Sciatic nerve (tissue), 2 donors: ENCODE data around the gene GLRA1. TPM values are rescaled to one million over a fixed set of nuclear protein-coding genes. Genes with fewer than 3 reads are reported as not detected.
A peak's percentile ranks its signal among the peaks of the same experiment; 100 is the strongest.
"Not testable (repeated sequence)": the region's sequence is repeated elsewhere in the genome, so short reads cannot be mapped to it uniquely, and the experiment has no call there.

ENCODE experiments used
- ATAC-seq: fragments of 200-7000 bp; cut with Tn5 transposase; one replicate; pipeline ENCODE4 v1.9.1; 2020; ENCODE audit warnings: mild to moderate bottlenecking, moderate library complexity
- DNase-seq: peaks from one replicate; pipeline ENCODE4 v3.0.0-alpha.2; 2020; ENCODE audit warnings: low spot score
- intact Hi-C: fragments of 100-400 bp; cut with DNase I; formaldehyde crosslinking; loops from one replicate; pipeline ENCODE4 v1.14.2; 2022
- total RNA-seq: library from RNA; stranded (reverse); fragmentation: NEBNext Ultra II Directional; extraction: Animal tissue kit (Norgen Biotek cat#: 25700); gene quantifications from one replicate; pipeline ENCODE4 v1.2.1, GENCODE V29; 2021
- donor health status: DM: no; HTN: no; CAD: no.
- donor health status: DM: no; HTN: no; CAD: no.

Gene GLRA1
- total RNA-seq, 1 donor from 2014 or later = not detected

DNA sequence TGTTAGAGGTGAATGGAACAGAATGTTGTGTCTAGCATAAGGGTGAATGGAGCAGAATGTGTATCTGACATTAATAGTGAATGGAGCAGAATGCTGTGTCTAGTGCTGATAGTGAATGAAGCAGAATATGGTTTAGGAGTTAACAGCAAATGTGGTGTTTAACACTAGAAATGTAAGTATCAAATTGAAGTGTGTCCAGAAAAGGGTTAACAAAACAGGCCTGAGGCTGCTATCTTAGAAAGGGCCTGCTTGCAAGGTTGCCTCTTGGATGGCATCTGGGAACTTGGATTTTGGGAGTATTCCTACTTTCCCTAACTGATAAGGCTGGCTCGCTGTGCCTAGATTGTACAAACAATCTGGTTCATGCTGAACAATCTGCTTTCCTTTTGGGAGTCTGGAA lies 76.8 kb downstream of the GLRA1 start:
- ATAC-seq = no peak
- DNase-seq = no peak
- intact Hi-C loops = no loop called here

DNA sequence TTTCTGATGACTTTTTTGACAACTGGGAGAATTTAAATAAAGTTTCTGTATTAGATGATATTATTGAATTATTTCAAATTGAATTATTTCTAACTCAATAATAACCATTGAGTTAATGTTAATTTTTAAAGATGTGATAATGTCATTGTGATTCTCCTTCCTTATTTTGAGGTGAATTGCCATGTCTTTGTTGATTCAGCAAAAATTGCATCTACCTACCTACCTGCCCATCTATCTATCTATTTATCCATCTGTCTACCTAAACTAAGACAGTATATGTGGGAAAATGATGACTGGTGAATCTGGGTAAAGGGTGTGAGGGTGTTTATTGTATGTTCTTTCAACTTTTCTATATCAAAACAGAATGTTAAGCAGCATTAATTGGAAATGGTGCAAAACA lies 77.9 kb downstream of the GLRA1 start:
- intact Hi-C loops = no loop called here
- ATAC-seq = no peak
- DNase-seq = no peak

DNA sequence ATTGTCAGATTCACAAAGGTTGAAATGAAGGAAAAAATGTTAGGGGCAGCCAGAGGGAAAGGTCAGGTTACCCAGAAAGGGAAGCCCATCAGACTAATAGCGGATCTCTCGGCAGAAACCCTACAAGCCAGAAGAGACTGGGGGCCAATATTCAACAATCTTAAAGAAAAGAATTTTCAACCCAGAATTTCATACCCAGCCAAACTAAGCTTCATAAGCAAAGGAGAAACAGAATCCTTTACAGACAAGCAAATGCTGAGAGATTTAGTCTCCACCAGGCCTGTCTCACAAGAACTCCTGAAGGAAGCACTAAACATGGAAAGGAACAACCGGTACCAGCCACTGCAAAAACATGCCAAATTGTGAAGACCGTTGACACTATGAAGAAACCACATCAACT lies 91.8 kb downstream of the GLRA1 start:
- DNase-seq, ATAC-seq, intact Hi-C loops: not testable (repeated sequence)

DNA sequence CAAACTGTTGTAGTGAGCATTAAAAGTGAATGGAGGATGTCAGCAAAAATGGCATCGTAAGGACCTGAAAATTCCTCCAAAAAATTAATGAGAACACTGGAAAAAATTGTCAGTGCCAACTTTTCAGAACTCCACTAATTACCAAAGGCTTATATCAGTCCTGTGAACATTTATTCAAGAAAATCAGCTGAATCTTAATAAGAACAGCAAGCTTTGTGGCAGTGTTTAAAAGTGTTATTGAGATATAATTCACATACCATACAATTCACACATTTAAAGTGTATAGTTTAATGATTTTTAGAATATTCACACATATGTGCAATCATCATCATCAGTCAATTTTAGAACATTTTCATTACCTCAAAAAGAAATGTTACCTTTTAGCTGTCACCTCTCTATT lies 95.3 kb downstream of the GLRA1 start:
- no peak for DNase-seq
- ATAC-seq = no peak
- intact Hi-C loops = loop anchor here (10.0 kb wide), 1 partner anchor 685 kb away; no protein-coding TSS in a partner anchor

DNA sequence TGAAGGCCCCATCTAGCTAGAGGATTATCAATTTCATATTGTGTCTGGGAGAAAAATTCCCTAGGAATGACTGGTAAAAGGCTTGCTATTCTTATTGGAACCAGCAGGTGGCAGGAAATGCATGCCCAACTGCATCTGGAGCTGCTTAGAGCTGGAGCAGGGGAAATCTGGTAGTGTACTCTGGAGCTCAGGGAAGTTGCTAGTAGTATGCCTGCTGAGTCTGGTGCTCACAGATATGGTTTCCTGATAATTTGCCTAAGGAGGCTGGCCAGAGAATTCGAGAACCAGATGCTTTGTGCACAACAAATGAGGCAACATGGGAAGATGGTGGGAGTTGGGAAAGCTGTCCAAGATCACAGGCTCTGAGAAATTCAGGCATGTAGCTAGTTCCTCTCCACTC lies 99.2 kb downstream of the GLRA1 start:
- ATAC-seq = peak; percentile 86
- peak; percentile 65 for DNase-seq
- intact Hi-C loops = loop anchor here (10.0 kb wide), 1 partner anchor 689 kb away; no protein-coding TSS in a partner anchor

DNA sequence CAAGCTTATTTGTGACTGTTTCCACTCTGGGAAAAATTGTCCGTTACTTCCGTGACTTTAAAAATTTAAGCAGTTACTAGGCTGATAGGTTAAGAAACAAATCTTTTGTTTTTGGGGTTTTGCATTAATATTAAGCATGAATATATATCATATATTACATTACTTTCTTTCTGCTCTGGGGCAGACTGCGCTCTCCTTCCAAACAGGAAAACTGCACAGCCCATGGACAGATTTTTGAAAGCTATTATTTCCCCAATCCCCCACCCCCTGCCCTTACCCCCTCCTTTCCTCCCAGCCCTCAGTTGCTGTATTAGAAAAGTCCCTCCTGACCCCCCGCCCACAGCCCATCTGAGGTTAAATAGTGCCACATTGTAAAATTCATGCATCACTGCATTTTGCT lies 102.5 kb downstream of the GLRA1 start:
- intact Hi-C loops = loop anchor here (10.0 kb wide), 1 partner anchor 693 kb away; no protein-coding TSS in a partner anchor
- no peak for ATAC-seq
- no peak for DNase-seq

DNA sequence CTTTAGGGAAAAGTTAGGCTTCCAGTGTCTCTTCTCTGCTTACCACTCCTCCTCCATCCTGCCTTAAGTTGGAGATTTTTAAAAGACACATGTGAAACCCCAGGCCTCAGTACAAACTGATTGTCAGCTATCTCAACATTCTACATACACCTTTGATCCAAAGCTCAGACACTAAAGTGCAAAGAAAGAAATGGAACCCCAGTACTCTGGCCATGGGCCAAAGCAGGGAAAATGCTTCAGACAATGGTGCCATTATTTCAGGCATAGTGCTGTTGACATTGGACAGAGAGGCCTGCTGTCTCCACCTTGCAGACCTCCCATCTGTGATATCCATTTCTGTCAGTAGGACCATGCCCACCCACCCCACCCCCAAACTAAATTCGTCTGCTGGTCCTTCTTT lies 103.7 kb downstream of the GLRA1 start:
- ATAC-seq (no peak), DNase-seq (no peak)
- intact Hi-C loops = loop anchor here (10.0 kb wide), 1 partner anchor 694 kb away; no protein-coding TSS in a partner anchor

DNA sequence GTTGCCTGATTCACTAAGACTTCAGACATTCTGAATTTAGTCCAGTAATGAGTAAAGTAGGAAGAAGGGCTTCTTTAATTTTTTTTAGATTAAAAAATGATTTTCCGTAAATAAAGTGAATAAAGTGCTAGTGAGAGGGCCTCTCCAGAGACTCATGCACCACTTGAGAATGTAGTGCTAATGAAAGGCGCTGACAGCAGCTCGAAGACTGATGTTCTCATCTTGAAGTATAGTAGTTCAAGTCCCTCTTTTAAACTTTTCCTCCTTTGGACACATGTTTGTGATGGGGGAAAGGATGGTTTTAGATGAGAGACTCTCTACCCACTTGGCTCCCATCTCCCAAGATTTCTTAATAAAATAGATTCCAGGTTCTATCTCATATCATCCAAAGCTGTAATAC lies 104.4 kb downstream of the GLRA1 start:
- no peak for ATAC-seq
- intact Hi-C loops = loop anchor here (10.0 kb wide), 1 partner anchor 695 kb away; no protein-coding TSS in a partner anchor
- no peak for DNase-seq

DNA sequence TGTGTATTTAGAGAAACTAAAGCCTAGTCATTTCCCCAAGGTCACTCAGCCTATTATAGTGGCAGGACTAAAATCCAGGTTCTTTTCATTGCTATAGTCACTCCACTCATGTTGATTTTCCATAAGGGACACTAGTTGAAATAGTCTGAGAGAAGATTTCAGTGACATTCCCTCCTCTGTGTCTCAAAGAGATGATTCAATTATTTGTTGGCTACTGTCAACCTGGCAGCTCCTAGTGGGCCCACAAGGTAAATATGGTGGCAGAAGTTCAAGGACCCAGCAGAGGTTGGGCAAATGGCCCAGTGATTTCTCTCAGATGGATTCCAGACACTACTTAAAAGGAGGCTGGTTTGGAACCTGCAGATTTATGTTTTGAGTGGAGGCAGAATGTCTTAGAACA lies 104.8 kb downstream of the GLRA1 start:
- intact Hi-C loops = loop anchor here (10.0 kb wide), 1 partner anchor 695 kb away; no protein-coding TSS in a partner anchor
- DNase-seq = no peak
- ATAC-seq = no peak

DNA sequence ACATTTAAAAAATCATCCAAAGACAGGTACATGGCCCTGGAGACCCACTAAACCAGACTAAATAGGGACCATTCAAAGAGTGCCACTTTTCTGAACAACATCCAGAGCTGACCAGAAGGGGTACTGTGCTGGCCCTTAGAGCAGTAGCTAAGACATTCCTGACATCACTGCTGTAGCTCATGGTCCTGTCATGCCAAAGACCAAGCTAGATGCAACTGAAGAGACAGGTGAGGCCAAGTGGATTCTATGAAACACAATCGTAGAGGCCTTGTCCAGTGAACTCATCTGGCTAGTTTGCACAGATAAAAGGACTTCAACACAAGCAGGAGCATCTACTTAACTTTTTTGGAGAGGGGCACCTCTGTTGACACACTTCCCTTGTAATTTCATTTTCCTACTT lies 109.6 kb downstream of the GLRA1 start:
- no peak for DNase-seq
- intact Hi-C loops = no loop called here
- ATAC-seq = no peak

DNA sequence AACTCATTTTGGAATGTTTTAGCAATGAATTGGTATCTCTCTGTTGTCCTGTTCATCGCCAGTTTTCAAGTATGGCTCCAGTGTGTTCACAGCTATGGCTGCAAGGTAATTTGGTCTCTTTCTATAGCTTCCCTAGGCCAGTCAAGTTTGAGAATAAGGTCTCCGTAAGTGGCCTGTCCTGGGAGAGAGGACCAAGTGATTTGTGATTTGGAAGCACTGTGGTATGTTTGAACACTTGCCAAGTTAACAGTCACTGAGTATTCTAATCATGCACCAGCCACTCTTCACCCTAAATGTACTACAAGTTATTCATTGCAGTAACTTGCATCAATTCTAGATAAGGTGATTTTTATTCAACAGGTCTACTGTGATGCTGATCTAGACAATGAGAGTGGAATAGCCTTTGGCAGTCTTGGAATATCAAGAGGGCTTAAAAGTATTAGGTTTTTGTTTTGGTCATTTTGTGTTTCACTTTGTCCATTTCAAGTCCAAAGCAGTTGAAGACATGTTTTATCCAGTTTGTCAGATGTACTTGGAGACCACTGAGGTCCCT lies 111.8 kb downstream of the GLRA1 start:
- ATAC-seq = no peak
- DNase-seq = no peak
- intact Hi-C loops = no loop called here

DNA sequence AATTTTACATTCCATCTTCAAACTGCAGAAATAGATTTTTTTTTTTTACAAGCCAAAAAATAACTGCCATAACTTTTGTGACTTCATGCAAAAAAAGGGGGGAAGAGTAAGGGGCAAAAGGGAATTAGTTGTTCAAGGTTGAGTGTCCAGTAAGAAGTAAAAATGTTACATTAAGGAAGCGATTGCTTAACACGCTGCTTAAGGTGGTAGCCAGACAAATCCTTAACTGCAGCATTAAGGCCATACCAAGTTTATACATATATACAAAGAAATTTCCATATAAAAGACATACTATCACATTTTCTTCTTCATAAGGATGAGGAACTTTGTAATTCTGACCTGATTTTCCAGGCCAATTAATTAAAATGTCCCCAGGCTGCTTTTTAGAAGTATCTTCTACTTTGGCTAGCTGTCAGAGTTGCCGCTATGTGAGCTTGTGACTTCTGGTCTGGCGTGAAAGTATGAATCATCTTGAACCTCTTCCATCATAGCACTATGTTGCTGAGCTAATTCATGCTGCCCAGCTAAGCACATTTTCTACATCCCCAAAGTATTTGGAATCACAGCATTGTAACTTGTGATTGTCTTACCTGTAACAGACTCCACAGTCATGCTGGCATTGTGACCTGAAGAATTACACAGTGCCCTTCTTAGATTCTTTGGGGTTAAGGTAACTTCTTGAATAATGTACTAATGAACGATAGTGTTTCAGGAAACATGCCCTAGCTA lies 112.9 kb downstream of the GLRA1 start:
- DNase-seq (no peak), ATAC-seq (peak; percentile 67)
- intact Hi-C loops = no loop called here

DNA sequence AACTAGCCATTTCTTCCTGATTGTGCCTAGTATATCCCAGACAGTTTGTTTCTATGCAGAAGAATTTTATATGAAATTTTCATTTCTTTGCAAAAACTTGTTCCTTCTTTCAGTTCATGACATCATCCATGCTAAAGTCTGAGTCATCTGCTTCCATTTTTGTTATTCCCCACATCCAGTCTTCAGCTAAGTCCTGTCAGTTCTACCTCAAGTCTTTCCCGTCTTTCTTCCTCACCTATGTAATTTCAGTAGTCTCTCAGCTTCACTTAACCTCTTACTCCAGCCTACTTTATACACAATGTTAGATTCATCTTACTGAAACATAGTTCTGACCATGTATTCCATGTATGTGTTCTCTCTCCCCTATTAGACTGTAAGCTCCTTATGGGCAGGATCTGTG lies 113.8 kb downstream of the GLRA1 start:
- ATAC-seq = no peak
- intact Hi-C loops = no loop called here
- no peak for DNase-seq

DNA sequence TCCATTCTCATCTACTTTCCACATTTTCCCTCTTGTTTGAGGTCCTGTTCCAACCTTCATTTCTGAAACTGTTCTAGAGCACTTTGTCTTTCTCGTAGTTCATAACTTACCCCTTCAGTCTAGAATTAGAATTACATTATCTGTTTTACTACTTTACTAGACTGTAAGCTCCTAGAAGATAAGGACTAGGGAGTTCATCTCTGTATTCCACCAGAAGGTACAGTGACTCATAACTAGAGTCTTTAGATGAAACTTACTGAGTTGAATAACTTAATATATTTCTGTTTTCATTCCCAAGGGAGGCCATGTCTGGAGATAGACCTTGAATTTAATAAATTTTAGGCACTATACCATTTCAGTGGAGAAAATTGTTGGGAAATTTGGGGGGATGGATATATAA lies 114.2 kb downstream of the GLRA1 start:
- ATAC-seq (no peak), DNase-seq (no peak)
- intact Hi-C loops = no loop called here

DNA sequence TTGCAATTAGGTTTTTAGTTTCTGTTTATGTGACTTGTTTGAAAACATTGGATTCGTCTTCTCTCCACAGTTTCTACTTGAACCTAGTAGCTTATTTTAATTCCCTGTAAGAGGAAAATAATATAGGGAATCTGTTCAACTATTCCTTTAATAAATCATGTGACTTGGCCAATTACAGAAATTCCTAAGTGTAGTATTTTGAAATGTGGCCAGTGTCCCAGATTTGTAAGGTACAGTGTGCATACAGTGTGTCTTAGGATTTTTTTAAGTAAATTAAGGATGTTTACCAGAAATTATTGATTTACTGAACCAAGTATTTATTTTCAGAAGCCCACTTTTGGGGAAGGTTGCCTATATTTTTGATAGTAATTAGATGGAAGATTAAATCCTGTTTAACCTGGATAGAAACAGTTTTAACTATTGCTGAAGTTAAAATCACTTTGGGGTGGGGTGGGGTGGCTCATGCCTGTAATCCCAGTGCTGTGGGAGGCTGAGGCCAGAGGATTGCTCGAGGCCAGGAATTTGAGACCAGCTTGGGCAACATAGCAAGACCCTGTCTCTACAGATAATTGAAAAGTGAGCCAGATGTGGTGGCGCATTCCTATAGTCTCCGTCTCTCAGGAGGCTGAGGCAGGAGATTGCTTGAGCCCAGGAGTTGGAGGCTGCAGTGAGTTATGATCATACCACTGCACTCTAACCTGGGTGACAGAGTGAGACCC lies 116.0 kb downstream of the GLRA1 start:
- ATAC-seq = no peak
- intact Hi-C loops = no loop called here
- no peak for DNase-seq

DNA sequence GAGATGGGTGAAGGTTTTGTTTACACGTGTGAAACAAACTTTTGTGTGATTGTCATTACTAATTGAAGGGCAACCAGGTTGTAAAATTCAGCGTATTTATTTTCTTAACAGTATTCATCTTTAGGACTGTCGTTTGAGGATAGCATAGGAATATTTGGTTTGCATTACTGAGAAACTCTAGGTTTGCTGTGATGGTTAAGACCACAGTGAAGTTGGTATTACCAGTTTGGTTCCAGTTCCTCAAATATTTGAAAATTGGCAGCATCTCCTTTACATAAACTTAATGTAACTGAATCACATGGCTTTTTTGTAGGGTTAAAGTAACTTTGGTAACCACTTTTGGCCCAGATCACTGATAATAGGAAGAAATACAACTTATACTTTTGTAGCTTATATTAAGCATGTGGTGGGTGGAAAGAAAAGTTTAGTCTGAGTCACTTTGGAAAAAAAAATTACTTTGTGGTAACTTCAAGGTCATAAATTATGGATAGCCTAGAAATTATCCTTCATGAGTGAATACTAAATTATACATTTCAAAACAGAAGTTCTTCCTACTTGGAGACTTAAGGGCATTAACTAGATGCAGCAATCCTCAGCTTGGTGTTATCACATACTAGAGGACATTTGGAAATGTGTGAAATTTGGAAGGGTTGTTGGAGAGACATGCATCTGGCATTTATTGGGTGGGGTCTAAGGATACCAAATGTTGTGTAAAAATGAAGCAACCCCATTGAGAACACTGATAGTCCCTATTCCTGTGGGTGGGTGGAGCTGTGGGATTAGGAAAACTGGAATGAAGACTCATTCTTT lies 119.0 kb downstream of the GLRA1 start:
- ATAC-seq (no peak), DNase-seq (no peak)
- intact Hi-C loops = no loop called here

DNA sequence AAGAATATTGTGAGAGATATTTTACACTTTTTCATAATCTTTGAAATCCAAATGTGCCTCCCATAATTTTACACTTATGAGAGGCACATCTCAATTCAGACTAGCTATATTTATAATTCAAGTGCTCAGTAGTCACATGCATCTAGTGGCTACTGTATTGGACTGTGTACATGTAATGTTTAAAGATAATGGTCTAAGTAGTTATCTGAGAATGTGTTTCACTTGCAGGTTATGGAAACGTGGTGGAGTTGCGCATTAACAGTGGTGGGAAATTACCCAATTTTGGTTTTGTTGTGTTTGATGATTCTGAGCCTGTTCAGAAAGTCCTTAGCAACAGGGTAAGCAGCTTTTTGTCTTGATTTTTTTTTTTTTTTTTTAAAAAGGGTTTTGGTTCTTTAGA lies 124.1 kb downstream of the GLRA1 start:
- no peak for DNase-seq
- intact Hi-C loops = no loop called here
- no peak for ATAC-seq

DNA sequence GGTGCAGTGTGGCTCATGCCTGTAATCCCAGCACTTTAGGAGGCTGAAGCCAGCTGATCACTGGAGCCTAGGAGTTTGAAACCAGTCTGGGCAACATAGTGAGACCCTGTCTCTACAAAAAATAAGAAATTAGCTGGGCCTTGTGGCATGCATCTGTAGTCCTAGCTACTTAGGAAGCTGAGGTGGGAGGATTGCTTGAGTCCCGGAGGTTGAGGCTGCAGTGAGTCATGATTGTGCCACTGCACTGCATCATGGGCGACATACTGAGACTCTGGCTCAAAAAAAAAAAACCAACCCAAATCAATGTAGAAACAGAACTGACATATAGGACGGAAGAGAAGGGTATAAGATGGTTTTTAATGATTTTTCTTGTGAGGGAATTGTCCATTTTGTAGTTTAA lies 125.2 kb downstream of the GLRA1 start:
- ATAC-seq = no peak
- no peak for DNase-seq
- intact Hi-C loops = no loop called here

DNA sequence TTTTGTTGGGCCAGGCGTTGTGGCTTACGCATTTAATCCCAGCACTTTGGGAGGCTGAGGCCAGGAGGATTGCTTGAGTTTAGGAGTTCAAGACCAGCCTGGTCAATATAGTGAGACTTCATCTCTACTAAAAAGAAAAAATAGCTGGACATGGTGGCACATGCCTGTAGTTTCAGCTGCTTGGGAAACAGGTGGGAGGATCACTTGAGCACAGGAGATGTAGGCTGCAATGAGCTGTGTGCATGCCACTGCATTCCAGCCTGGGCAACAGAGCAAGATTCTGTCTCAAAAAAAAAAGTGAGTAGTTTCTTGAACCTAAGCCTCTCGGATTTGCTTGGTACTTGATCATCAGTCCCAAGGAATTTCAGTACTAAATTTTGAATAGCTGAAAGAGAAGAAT lies 126.0 kb downstream of the GLRA1 start:
- DNase-seq (no peak), ATAC-seq (no peak)
- intact Hi-C loops = no loop called here
